ENCODE measurements around the gene RIN1. TPM values are rescaled to one million over a fixed set of nuclear protein-coding genes. Genes with fewer than 3 reads are reported as not detected.

The RIN1 gene
- polyA plus RNA-seq, 1 donor from 2014 or later = 0.28 TPM

DNA sequence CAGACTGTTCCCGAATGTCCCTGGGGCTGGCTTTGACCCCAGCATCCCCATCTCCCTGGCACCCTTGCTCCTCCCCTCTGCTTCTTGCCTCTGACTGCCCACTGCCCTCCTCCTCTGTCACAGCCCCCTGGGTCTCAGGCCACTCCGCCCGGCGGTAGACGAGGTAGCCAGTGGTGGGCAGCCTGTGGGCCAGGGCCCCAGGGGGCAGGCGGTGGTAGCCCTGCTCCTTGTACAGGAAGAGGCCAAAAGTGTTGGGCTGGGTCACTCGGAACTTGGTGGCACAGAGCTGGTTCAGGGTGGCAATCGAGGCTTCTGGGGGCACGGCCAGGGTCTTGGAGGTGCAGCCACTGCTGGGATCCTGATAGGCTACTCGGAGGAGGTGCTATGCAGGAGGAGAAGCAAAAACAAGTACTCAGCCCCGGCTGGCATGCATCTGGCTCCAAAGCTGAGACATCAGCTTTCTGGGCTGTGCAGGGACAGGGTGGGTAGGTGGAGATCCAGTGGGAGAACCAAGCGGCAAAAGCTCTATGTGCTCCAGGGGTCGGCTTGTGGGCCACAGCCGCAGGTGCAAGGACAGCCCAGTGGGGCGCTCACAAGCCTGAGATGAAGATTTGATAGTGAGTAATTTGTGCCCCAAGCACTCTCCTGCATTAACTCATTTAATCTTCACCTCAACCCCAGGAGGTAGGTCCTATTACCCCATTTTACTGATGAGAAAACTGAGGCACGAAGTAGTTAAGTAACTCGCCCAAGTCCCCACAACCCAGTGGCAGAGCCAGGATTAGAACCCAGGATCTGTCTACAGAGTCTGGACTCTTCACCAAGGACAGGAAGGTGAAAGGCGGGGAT is 3.6 kb downstream of the RIN1 start:
- Mint-ChIP-seq H3K4me1 (peaks cover 6 to 21% (median 16%) of the 10 kb centered on the region in 3 donors), H3K36me3 (no peaks in the 10 kb centered on the region), H3K27me3 (peaks cover 5% of the 10 kb centered on the region), H3K27ac (no peak overlapping the region), H3K4me3 (peak overlapping the region in 1 of 4 donors; percentile 50), H3K9me3 (no peaks in the 10 kb centered on the region)

DNA sequence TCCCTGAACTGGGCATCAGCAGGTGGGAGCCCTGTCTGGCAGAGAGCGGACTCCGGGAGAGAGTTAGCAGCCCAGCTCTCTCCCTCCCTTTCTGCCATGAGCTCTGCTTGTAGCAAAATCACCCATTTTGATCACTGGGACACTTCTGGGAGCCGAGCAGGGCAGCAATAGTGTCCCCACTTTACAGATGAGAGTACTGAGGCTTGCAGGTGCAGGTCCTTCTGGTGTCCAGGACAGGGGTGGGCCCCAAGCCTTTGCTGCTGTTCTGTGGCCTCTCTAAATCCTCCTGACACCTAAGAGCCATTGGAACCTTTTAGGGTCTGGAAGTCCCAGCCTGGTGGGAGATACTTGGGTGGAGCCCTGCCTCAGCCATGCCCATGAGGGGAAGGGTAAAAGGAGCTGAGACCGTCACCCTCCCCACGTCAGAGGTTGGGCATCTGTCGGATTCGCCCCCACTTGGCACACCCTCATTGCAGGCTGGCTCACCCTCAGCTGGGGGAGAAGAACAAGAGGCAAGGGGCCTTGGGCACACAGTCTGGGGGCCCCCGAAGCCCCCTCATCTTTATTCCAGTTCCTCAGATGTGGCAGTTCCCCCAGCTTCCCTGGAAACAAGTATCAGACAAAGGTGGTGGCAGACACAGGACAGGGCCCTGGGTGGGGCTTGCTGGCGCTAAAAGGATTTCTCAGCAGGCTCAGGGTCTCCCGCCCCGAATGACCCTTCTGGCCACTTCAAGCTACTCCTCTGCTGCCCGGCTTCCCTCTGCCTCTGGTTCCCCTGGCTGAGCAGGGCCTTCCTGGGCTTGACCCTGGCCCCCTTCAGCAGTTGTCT is 4.5 kb downstream of the RIN1 start:
- peaks cover 5% of the 10 kb centered on the region for H3K27me3 Mint-ChIP-seq
- H3K27ac Mint-ChIP-seq = no peak overlapping the region
- H3K4me1 Mint-ChIP-seq = peaks cover 4 to 21% (median 16%) of the 10 kb centered on the region in 3 donors
- H3K4me3 Mint-ChIP-seq = no peak overlapping the region
- H3K9me3 Mint-ChIP-seq = no peaks in the 10 kb centered on the region
- H3K36me3 Mint-ChIP-seq = no peaks in the 10 kb centered on the region

DNA sequence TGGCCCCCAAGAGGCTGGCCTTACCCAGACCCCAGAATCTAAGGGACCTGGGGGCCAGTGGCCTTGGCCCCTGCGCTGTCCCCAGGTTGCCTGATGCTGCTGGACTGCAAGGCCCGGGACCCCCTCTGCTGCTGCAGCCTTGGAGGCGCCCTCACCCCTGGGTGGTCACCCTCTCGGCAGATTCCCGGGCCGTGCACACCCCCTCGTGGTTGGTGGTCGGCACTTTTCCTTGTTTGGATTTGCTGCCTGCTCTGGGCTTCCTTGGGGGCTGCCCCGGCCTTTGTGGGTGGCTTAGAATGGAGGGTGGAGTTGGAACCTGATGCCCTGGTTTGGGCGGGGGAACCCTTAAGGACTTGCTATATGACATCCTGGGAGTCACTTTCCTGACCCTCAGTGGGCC is 5.3 kb downstream of the RIN1 start:
- Mint-ChIP-seq H3K9me3 (no peaks in the 10 kb centered on the region), H3K36me3 (no peaks in the 10 kb centered on the region), H3K4me1 (peaks cover 0 to 13% (median 12%) of the 10 kb centered on the region in 3 donors), H3K4me3 (no peak overlapping the region), H3K27ac (no peak overlapping the region), H3K27me3 (peaks cover 4% of the 10 kb centered on the region)

- no peak overlapping the region for H3K4me3 Mint-ChIP-seq
- no peak overlapping the region for H3K27ac Mint-ChIP-seq
- H3K4me1 Mint-ChIP-seq = peaks cover 0 to 9% (median 9%) of the 10 kb centered on the region in 3 donors
- H3K36me3 Mint-ChIP-seq = no peaks in the 10 kb centered on the region
- H3K9me3 Mint-ChIP-seq = no peaks in the 10 kb centered on the region
- no peaks in the 10 kb centered on the region for H3K27me3 Mint-ChIP-seq
Measured at GRCh38 chr11:66329165-66329673, 7.0 kb downstream of the RIN1 start.

DNA sequence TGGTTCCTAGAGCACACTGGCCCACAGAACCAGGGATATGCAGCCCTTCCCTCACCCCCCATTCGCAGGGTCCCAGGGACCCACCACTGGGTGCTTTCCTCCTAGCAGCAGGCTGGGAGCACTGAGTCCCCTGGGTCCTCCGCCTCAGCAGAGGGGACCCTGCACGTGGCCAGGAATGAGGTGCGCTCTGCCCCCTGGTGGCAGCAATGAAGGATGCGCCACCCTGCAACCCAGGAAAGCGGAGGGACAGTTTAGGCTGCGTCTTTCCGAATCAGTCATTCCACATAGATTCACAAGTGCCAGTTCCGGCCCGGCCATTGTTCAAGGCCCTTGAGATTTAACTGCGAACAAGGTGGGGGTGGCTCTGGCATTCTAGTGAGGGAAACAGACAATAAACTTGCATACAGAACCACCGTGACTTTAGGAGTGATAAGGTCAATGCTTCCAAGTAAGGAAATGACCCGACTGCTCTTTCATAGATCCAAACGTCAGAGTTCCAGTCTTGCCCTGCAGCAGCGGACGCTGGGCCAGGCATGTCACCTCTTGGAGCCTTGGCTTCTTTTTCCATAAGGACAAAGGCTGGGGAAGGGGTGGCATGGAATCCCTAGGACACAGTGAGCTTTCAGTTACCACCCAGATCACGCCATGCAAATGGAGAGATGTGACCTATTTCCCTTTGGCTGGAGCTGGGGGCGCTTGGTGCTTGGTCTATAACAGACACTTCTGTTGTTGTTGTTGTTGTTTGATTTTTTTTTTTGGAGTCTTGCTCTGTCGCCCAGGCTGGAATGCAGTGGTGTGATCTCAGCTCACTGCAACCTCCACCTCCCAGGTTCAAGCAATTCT is 7.7 kb downstream of the RIN1 start:
- Mint-ChIP-seq H3K27me3 (no peaks in the 10 kb centered on the region), H3K4me3 (peak overlapping the region in 3 of 4 donors; percentile 18 to 86 (median 72)), H3K4me1 (peaks cover 0 to 9% (median 9%) of the 10 kb centered on the region in 3 donors), H3K36me3 (no peaks in the 10 kb centered on the region), H3K27ac (peak overlapping the region in 1 of 3 donors; percentile 16), H3K9me3 (no peaks in the 10 kb centered on the region)

GRCh38 chr11:66328031-66328301 is 8.3 kb downstream of the RIN1 start:
- no peaks in the 10 kb centered on the region for H3K36me3 Mint-ChIP-seq
- peaks cover 0 to 9% (median 9%) of the 10 kb centered on the region in 3 donors for H3K4me1 Mint-ChIP-seq
- H3K4me3 Mint-ChIP-seq = peak overlapping the region in 1 of 4 donors; percentile 18
- no peaks in the 10 kb centered on the region for H3K27me3 Mint-ChIP-seq
- H3K9me3 Mint-ChIP-seq = no peaks in the 10 kb centered on the region
- H3K27ac Mint-ChIP-seq = no peak overlapping the region

GRCh38 chr11:66327171-66328030 is 8.8 kb downstream of the RIN1 start:
- peaks cover 0 to 9% (median 9%) of the 10 kb centered on the region in 3 donors for H3K4me1 Mint-ChIP-seq
- H3K27ac Mint-ChIP-seq = no peak overlapping the region
- H3K4me3 Mint-ChIP-seq = no peak overlapping the region
- no peaks in the 10 kb centered on the region for H3K27me3 Mint-ChIP-seq
- H3K9me3 Mint-ChIP-seq = no peaks in the 10 kb centered on the region
- no peaks in the 10 kb centered on the region for H3K36me3 Mint-ChIP-seq

DNA sequence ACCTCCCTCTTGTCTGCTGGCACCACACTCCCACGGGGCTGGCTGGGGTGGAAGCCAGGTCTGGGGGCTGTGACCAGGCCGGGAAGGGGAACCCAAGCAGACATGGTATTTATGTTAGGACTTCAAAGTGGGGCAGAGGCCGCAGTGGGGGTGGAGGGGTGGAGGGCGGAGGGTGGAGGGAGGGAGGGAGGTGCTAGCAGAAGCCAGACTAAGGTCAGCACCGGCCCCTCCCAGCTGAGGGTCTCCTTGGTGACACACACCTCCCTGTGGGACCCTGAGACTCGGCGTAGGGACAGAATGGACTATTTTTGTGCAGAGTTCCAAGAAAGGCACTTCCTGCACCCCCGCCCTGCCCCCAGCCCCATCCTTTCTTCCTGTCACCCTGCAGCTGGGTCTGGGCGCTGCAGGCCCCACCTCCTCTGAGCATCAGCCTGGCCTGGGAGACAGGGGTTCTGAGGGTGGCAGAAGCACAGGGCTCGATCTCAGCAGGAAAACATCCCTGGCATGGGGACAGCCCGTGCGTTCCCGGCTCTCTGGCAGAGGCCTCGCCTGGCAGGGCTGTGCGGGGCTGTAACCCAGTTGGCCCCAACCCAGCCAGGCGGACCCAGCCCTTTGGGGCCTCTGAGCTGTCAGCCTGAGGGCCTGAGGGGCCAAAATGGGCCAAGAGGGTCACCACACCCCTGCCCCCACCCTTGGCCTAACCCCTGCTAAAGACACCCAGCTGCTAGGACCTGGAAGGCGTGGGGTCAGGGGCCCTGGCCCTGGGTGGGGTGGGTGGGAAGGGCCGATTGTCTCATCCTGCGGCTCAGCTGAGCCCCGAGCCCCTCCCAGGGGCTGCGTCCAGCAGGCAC is 9.7 kb downstream of the RIN1 start:
- H3K27me3 Mint-ChIP-seq = no peaks in the 10 kb centered on the region
- H3K9me3 Mint-ChIP-seq = no peaks in the 10 kb centered on the region
- peaks cover 0 to 9% (median 9%) of the 10 kb centered on the region in 3 donors for H3K4me1 Mint-ChIP-seq
- no peak overlapping the region for H3K27ac Mint-ChIP-seq
- H3K4me3 Mint-ChIP-seq = no peak overlapping the region
- H3K36me3 Mint-ChIP-seq = no peaks in the 10 kb centered on the region

GRCh38 chr11:66325263-66325671 is 11.0 kb downstream of the RIN1 start:
- H3K4me3 Mint-ChIP-seq = no peak overlapping the region
- H3K4me1 Mint-ChIP-seq = peaks cover 0 to 9% (median 9%) of the 10 kb centered on the region in 3 donors
- H3K36me3 Mint-ChIP-seq = no peaks in the 10 kb centered on the region
- H3K9me3 Mint-ChIP-seq = no peaks in the 10 kb centered on the region
- H3K27me3 Mint-ChIP-seq = no peaks in the 10 kb centered on the region
- H3K27ac Mint-ChIP-seq = peak overlapping the region in 1 of 3 donors; percentile 73

GRCh38 chr11:66324664-66325063 is 11.6 kb downstream of the RIN1 start:
- peaks cover 0 to 9% (median 9%) of the 10 kb centered on the region in 3 donors for H3K4me1 Mint-ChIP-seq
- no peaks in the 10 kb centered on the region for H3K27me3 Mint-ChIP-seq
- no peak overlapping the region for H3K4me3 Mint-ChIP-seq
- no peaks in the 10 kb centered on the region for H3K36me3 Mint-ChIP-seq
- no peaks in the 10 kb centered on the region for H3K9me3 Mint-ChIP-seq
- peak overlapping the region in 1 of 3 donors; percentile 73 for H3K27ac Mint-ChIP-seq

DNA sequence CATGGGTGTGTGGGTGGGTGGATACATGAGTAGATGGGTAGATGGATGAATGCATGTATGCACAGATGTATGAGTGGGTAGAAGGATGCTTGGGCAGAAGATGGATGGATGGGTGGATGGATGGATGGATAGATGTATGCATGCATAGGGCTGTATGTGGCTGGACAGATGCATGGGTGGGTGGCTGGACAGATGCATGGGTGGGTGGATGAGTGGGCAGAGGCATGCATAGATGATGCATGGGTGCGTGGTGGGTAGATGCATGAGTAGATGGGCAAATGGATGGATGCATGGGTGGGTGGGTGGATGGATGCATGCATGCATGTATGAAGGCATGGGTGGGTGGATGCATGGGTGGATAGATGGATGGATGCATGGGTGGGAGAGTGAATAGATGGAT is 12.6 kb downstream of the RIN1 start:
- no peaks in the 10 kb centered on the region for H3K36me3 Mint-ChIP-seq
- no peaks in the 10 kb centered on the region for H3K27me3 Mint-ChIP-seq
- peaks cover 5 to 14% (median 13%) of the 10 kb centered on the region in 3 donors for H3K4me1 Mint-ChIP-seq
- no peaks in the 10 kb centered on the region for H3K9me3 Mint-ChIP-seq
- no peak overlapping the region for H3K4me3 Mint-ChIP-seq
- no peak overlapping the region for H3K27ac Mint-ChIP-seq

DNA sequence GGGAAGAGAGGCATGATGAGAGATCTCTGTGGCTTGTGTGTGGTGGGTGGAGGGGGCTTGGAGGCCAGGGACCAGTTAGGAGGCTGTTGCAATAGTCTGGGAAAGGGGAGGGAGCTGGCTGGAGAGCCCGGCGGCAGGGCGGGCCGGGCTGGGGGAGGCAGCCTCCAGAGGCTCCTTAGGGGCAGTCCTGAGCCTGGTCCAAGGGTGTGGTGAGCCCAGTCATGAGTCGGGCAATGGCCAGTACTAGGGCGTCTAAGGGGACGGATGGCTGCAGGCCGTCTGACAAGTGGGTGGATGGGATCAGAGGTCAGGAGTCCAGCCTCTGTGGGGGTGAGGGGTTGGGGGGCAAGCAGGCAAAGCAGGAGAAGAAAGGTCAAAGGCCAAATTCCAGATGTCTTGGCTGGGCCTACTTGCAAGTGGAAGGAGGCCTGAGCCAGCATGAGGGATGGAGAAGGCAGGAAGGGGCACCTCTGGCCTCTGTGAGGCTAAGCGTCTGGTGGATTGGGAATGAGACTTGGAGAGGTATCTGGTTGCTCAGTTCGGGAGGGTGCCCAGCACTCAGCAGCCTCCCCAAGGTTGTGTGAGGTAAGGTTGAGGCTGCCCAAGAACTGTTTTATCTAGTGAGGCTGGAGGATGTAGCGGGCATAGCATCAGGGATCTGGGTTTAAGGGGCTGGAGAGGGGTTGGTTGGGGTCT is 13.4 kb downstream of the RIN1 start:
- H3K36me3 Mint-ChIP-seq = no peaks in the 10 kb centered on the region
- no peak overlapping the region for H3K4me3 Mint-ChIP-seq
- peaks cover 11 to 17% (median 17%) of the 10 kb centered on the region in 3 donors for H3K4me1 Mint-ChIP-seq
- no peaks in the 10 kb centered on the region for H3K9me3 Mint-ChIP-seq
- no peaks in the 10 kb centered on the region for H3K27me3 Mint-ChIP-seq
- no peak overlapping the region for H3K27ac Mint-ChIP-seq

DNA sequence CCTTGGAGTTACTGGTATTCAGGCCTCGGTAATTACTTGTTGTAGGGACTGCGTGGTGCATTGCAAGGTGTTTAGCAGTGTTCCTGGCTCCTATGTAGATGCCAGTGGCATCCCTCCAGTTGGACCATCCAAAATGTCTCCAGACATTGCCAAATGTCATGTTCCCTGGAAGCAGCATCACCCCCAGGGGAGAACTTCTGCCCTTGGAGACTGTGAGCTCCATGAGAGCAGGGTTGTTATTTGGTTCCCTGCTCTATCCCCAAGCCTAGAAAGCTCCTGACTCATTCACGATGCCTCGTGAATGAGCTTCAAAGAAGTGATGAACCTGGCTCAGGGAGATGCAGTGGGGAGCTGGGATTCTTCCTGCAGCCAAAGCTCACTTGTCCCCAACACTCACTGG is 14.6 kb downstream of the RIN1 start:
- no peak overlapping the region for H3K4me3 Mint-ChIP-seq
- peaks cover 11 to 20% (median 17%) of the 10 kb centered on the region in 3 donors for H3K4me1 Mint-ChIP-seq
- H3K36me3 Mint-ChIP-seq = no peaks in the 10 kb centered on the region
- peak overlapping the region in 1 of 3 donors; percentile 31 for H3K27ac Mint-ChIP-seq
- H3K27me3 Mint-ChIP-seq = no peaks in the 10 kb centered on the region
- no peaks in the 10 kb centered on the region for H3K9me3 Mint-ChIP-seq

Measured in IgD-negative memory B cell (primary cell).